GM23338 (cell line): ENCODE data around the gene OR12D1. TPM values are rescaled to one million over a fixed set of nuclear protein-coding genes. Genes with fewer than 3 reads are reported as not detected.
A peak's percentile ranks its signal among the peaks of the same experiment; 100 is the strongest.

Source experiments
- ATAC-seq: fragments of 200-7000 bp; cut with Tn5 transposase; 3 replicates; pipeline ENCODE4 v1.9.1; 2020
- DNase-seq: peaks from one replicate; pipeline ENCODE4 v3.0.0-alpha.2; 2015; ENCODE audit warnings: low spot score
- H2AFZ ChIP-seq: fragments of 200-600 bp; sonication (generic); 2 replicates; pipeline ENCODE4 v1.8.0; 2016; ENCODE audit warnings: antibody characterized with exemption, mild to moderate bottlenecking, moderate library complexity
- H3F3A ChIP-seq: fragments of 200-600 bp; sonication (generic); replicated peaks from 2 replicates; pipeline ENCODE4 v1.8.0; 2017; ENCODE audit warnings: antibody characterized with exemption, mixed run types, low read depth
- H3K27ac ChIP-seq: fragments of 200-600 bp; sonication (generic); 2 replicates; pipeline ENCODE4 v1.6.1; 2016; ENCODE audit warnings: low read depth
- H3K27me3 ChIP-seq: fragments of 200-600 bp; sonication (generic); 2 replicates; pipeline ENCODE4 v1.8.0; 2016; ENCODE audit warnings: mild to moderate bottlenecking, mixed run types, moderate library complexity; ENCODE audit not compliant: insufficient read depth
- H3K36me3 ChIP-seq: fragments of 200-600 bp; sonication (generic); 2 replicates; pipeline ENCODE4 v1.8.0; 2016; ENCODE audit warnings: mild to moderate bottlenecking; ENCODE audit not compliant: insufficient read depth
- H3K4me1 ChIP-seq: fragments of 200-600 bp; sonication (generic); 2 replicates; pipeline ENCODE4 v1.8.0; 2016; ENCODE audit warnings: mild to moderate bottlenecking, moderate library complexity; ENCODE audit not compliant: insufficient read depth
- H3K4me2 ChIP-seq: fragments of 200-600 bp; sonication (generic); 2 replicates; pipeline ENCODE4 v1.7.1; 2017; ENCODE audit warnings: mixed run types
- H3K4me3 ChIP-seq: fragments of 200-600 bp; sonication (generic); 2 replicates; pipeline ENCODE4 v1.6.1; 2016; ENCODE audit warnings: mixed run types
- H3K79me2 ChIP-seq: fragments of 200-600 bp; sonication (generic); replicated peaks from 2 replicates; pipeline ENCODE4 v1.8.0; 2017; ENCODE audit warnings: mild to moderate bottlenecking; ENCODE audit not compliant: insufficient read depth
- H3K9me2 ChIP-seq: fragments of 200-600 bp; sonication (generic); 2 replicates; pipeline ENCODE4 v1.8.0; 2017; ENCODE audit not compliant: insufficient read depth
- H4K20me1 ChIP-seq: fragments of 200-600 bp; sonication (generic); replicated peaks from 2 replicates; pipeline ENCODE4 v1.8.0; 2017; ENCODE audit warnings: mild to moderate bottlenecking; ENCODE audit not compliant: insufficient read depth
- H3K27ac Mint-ChIP-seq: 2 replicates; pipeline ENCODE4 v1.8.0; 2020; ENCODE audit warnings: inconsistent platforms, mild to moderate bottlenecking, moderate library complexity, mixed read lengths
- H3K27me3 Mint-ChIP-seq: 3 replicates; pipeline ENCODE4 v1.8.0; 2022; ENCODE audit warnings: low read depth, mild to moderate bottlenecking, moderate library complexity, mixed read lengths, inconsistent platforms; ENCODE audit not compliant: insufficient read depth, poor library complexity
- H3K36me3 Mint-ChIP-seq: 3 replicates; pipeline ENCODE4 v1.8.0; 2021; ENCODE audit warnings: low read depth, mild to moderate bottlenecking, inconsistent platforms, moderate library complexity, mixed read lengths
- H3K4me1 Mint-ChIP-seq: 3 replicates; pipeline ENCODE4 v1.8.0; 2020; ENCODE audit warnings: mild to moderate bottlenecking, inconsistent platforms, mixed read lengths
- H3K4me3 Mint-ChIP-seq: 3 replicates; pipeline ENCODE4 v1.8.0; 2021; ENCODE audit warnings: moderate library complexity, mild to moderate bottlenecking, inconsistent platforms, mixed read lengths
- H3K9me3 Mint-ChIP-seq: 3 replicates; pipeline ENCODE4 v1.8.0; 2020; ENCODE audit warnings: moderate library complexity, mild to moderate bottlenecking, inconsistent platforms, mixed read lengths
- CREB1 ChIP-seq: fragments of 250-450 bp; sonication (Bioruptor Pico); IDR thresholded peaks from 2 replicates; pipeline ENCODE4 v1.5.0; 2020; ENCODE audit warnings: low read depth, mild to moderate bottlenecking, moderate library complexity
- POLR2AphosphoS5 ChIP-seq: IDR thresholded peaks from 2 replicates; pipeline ENCODE4 v1.6.1; 2016; ENCODE audit warnings: antibody characterized with exemption, low read depth
- REST ChIP-seq: IDR thresholded peaks from one replicate; pipeline ENCODE4 v1.6.1; 2018; ENCODE audit warnings: antibody characterized with exemption; ENCODE audit not compliant: unreplicated experiment
- ZNF114 ChIP-seq: fragments of 250-450 bp; sonication (Bioruptor Pico); IDR thresholded peaks from 2 replicates; pipeline ENCODE4 v1.5.0; 2020; ENCODE audit warnings: mild to moderate bottlenecking, moderate library complexity
- polyA plus RNA-seq: library from polyadenylated mRNA; unstranded; fragments of >200 nt; fragmentation: Nextera tagmentation; extraction: Ambion mirVana; gene quantifications from 2 replicates; pipeline ENCODE4 v1.2.1, GENCODE V29; 2016
- total RNA-seq: library from RNA; depleted of rRNA; stranded (reverse); fragments of >200 nt; shearing (Covaris generic); gene quantifications from 2 replicates; pipeline ENCODE4 v1.2.3, GENCODE V29; 2014
- TF ChIP-seq, protein P1 (sequence below): fragments of 250-450 bp; sonication (Bioruptor Pico); IDR thresholded peaks from 2 replicates; pipeline ENCODE4 v1.5.0; 2020; ENCODE audit warnings: mild to moderate bottlenecking, moderate library complexity
- TF ChIP-seq, protein P2 (sequence below), 2 experiments: fragments of 200-600 bp in 1 of 2; sonication (generic) in 1 of 2; conservative IDR thresholded peaks; 2 replicates each; pipeline versions ENCODE4 v1.5.1 to v1.6.1; 2016 to 2017; ENCODE audit warnings: antibody characterized with exemption in 2 of 2, low read depth in 2 of 2, mild to moderate bottlenecking in 2 of 2, moderate library complexity in 1 of 2

Gene OR12D1
- total and polyA plus RNA-seq, 2 experiments from 2014 or later = not detected

- TF ChIP-seq REST (no peak), ZNF114 (CRISPR knock-in tag) (no peak), POLR2AphosphoS5 (no peak)
Measured at GRCh38 chr6:29375191-29375590, 39.5 kb upstream of the OR12D1 start, which contains the start of gene OR12D3 (continued).

DNA sequence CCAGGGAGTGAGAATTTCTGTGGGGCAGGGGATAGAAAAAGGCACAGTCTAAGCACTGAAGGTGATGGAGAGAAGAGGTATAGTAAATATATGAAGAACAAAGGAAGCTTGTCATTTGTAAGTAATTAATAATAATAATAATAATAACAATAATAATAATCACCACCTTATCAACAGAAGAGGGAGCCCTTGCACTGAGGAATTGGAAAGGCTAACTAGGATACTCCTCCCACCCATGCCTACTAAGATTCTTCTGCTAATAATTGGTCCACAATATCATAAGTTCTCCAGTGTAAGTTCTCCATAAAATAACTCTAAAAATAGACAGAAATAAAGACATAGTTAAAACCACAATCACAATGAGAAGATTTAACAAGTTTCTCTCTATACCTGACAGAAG, 38.7 kb upstream of the OR12D1 start:
- no peak overlapping the region for H3K4me3 ChIP-seq
- Mint-ChIP-seq H3K4me3 (no peak overlapping the region), H3K27ac (no peak overlapping the region), H3K9me3 (no peaks in the 10 kb centered on the region), H3K27me3 (peaks cover 6% of the 10 kb centered on the region), H3K4me1 (peaks cover 6% of the 10 kb centered on the region; the same call in 2 of the 3 replicates), H3K36me3 (no peaks in the 10 kb centered on the region)
- H4K20me1 ChIP-seq = no peaks in the 10 kb centered on the region
- ATAC-seq (no peak), DNase-seq (peak; percentile 47)
- H3K27me3 ChIP-seq = no peaks in the 10 kb centered on the region
- TF ChIP-seq, protein P1, sequence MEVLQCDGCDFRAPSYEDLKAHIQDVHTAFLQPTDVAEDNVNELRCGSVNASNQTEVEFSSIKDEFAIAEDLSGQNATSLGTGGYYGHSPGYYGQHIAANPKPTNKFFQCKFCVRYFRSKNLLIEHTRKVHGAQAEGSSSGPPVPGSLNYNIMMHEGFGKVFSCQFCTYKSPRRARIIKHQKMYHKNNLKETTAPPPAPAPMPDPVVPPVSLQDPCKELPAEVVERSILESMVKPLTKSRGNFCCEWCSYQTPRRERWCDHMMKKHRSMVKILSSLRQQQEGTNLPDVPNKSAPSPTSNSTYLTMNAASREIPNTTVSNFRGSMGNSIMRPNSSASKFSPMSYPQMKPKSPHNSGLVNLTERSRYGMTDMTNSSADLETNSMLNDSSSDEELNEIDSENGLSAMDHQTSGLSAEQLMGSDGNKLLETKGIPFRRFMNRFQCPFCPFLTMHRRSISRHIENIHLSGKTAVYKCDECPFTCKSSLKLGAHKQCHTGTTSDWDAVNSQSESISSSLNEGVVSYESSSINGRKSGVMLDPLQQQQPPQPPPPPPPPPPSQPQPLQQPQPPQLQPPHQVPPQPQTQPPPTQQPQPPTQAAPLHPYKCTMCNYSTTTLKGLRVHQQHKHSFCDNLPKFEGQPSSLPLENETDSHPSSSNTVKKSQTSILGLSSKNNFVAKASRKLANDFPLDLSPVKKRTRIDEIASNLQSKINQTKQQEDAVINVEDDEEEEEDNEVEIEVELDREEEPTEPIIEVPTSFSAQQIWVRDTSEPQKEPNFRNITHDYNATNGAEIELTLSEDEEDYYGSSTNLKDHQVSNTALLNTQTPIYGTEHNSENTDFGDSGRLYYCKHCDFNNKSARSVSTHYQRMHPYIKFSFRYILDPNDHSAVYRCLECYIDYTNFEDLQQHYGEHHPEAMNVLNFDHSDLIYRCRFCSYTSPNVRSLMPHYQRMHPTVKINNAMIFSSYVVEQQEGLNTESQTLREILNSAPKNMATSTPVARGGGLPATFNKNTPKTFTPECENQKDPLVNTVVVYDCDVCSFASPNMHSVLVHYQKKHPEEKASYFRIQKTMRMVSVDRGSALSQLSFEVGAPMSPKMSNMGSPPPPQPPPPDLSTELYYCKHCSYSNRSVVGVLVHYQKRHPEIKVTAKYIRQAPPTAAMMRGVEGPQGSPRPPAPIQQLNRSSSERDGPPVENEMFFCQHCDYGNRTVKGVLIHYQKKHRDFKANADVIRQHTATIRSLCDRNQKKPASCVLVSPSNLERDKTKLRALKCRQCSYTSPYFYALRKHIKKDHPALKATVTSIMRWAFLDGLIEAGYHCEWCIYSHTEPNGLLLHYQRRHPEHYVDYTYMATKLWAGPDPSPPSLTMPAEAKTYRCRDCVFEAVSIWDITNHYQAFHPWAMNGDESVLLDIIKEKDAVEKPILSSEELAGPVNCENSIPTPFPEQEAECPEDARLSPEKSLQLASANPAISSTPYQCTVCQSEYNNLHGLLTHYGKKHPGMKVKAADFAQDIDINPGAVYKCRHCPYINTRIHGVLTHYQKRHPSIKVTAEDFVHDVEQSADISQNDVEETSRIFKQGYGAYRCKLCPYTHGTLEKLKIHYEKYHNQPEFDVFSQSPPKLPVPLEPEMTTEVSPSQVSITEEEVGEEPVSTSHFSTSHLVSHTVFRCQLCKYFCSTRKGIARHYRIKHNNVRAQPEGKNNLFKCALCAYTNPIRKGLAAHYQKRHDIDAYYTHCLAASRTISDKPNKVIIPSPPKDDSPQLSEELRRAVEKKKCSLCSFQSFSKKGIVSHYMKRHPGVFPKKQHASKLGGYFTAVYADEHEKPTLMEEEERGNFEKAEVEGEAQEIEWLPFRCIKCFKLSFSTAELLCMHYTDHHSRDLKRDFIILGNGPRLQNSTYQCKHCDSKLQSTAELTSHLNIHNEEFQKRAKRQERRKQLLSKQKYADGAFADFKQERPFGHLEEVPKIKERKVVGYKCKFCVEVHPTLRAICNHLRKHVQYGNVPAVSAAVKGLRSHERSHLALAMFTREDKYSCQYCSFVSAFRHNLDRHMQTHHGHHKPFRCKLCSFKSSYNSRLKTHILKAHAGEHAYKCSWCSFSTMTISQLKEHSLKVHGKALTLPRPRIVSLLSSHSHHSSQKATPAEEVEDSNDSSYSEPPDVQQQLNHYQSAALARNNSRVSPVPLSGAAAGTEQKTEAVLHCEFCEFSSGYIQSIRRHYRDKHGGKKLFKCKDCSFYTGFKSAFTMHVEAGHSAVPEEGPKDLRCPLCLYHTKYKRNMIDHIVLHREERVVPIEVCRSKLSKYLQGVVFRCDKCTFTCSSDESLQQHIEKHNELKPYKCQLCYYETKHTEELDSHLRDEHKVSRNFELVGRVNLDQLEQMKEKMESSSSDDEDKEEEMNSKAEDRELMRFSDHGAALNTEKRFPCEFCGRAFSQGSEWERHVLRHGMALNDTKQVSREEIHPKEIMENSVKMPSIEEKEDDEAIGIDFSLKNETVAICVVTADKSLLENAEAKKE = no peak
- TF ChIP-seq, protein P2, sequence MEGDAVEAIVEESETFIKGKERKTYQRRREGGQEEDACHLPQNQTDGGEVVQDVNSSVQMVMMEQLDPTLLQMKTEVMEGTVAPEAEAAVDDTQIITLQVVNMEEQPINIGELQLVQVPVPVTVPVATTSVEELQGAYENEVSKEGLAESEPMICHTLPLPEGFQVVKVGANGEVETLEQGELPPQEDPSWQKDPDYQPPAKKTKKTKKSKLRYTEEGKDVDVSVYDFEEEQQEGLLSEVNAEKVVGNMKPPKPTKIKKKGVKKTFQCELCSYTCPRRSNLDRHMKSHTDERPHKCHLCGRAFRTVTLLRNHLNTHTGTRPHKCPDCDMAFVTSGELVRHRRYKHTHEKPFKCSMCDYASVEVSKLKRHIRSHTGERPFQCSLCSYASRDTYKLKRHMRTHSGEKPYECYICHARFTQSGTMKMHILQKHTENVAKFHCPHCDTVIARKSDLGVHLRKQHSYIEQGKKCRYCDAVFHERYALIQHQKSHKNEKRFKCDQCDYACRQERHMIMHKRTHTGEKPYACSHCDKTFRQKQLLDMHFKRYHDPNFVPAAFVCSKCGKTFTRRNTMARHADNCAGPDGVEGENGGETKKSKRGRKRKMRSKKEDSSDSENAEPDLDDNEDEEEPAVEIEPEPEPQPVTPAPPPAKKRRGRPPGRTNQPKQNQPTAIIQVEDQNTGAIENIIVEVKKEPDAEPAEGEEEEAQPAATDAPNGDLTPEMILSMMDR (conservative IDR thresholded peaks at IDR 0.05; ENCODE audit: low read depth in 2 of 2) = peak; percentile 39 to 63; a peak in 3 of 4 replicates
- no peak for TF ChIP-seq CREB1 (CRISPR knock-in tag)
- H3K9me2 ChIP-seq = no peaks in the 10 kb centered on the region
- no peak overlapping the region for H3K4me2 ChIP-seq
- H3K27ac ChIP-seq = no peak overlapping the region
- no peaks in the 10 kb centered on the region for H3K79me2 ChIP-seq
- H3K4me1 ChIP-seq = no peaks in the 10 kb centered on the region
- H3K36me3 ChIP-seq = no peaks in the 10 kb centered on the region
- H3F3A ChIP-seq = no peaks in the 10 kb centered on the region
- no peak overlapping the region for H2AFZ ChIP-seq
